ENCODE results near the gene SELL.

DNA sequence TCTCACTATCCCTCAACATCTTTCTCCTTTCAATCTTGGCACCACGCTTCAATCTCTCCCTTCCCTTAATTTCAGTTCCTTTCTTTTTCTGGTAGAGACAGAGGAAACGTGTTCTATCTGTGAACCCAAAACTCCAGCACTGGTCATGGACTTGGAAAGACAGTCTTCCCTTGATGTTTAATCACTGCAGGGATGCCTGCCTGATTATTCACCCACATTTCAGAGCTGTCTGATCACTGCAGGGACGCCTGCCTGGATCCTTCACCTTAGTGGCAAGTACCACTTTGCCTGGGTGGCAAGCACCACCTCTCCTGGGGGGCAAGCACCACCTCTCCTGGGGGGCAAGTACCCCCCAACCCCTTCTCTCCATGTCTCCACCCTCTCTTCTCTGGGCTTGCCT, 27.8 kb downstream of the SELL start:
- TF ChIP-seq, protein P1, sequence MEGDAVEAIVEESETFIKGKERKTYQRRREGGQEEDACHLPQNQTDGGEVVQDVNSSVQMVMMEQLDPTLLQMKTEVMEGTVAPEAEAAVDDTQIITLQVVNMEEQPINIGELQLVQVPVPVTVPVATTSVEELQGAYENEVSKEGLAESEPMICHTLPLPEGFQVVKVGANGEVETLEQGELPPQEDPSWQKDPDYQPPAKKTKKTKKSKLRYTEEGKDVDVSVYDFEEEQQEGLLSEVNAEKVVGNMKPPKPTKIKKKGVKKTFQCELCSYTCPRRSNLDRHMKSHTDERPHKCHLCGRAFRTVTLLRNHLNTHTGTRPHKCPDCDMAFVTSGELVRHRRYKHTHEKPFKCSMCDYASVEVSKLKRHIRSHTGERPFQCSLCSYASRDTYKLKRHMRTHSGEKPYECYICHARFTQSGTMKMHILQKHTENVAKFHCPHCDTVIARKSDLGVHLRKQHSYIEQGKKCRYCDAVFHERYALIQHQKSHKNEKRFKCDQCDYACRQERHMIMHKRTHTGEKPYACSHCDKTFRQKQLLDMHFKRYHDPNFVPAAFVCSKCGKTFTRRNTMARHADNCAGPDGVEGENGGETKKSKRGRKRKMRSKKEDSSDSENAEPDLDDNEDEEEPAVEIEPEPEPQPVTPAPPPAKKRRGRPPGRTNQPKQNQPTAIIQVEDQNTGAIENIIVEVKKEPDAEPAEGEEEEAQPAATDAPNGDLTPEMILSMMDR (IDR thresholded peaks at IDR 0.05 in 2 of 3, conservative IDR thresholded peaks at IDR 0.05 in 1 of 3; ENCODE audit: control insufficient read depth in 2 of 3, extremely low read depth in 1 of 3, insufficient read depth in 1 of 3, low read depth in 3 of 3, low read length in 3 of 3): no peak
- no peak for TF ChIP-seq BMI1 (IDR thresholded peaks at IDR 0.05; ENCODE audit: borderline replicate concordance)
- TF ChIP-seq EZH2 (IDR thresholded peaks at IDR 0.05; ENCODE audit: borderline replicate concordance, control insufficient read depth, low read depth, low read length): no peak
- TF ChIP-seq FOXM1 (IDR thresholded peaks at IDR 0.05; ENCODE audit: low read depth, low read length): no peak
- TF ChIP-seq CEBPB (IDR thresholded peaks at IDR 0.05; ENCODE audit: borderline replicate concordance in 1 of 2, low read depth in 2 of 2, low read length in 2 of 2): no peak
- no peak for TF ChIP-seq CHD1 (IDR thresholded peaks at IDR 0.05; ENCODE audit: low read depth, low read length)
- no peak for TF ChIP-seq POLR2AphosphoS5 (IDR thresholded peaks at IDR 0.05; ENCODE audit: low read length)
- TF ChIP-seq TCF12 (IDR thresholded peaks at IDR 0.05; ENCODE audit: low read depth, low read length): no peak
- no peak for TF ChIP-seq CHD2 (IDR thresholded peaks at IDR 0.05; ENCODE audit: borderline replicate concordance, low read depth, low read length)
- TF ChIP-seq EP300 (IDR thresholded peaks at IDR 0.05; ENCODE audit: borderline replicate concordance in 1 of 2, control insufficient read depth in 1 of 2, low read depth in 2 of 2, low read length in 2 of 2): no peak
- TF ChIP-seq, protein P2, sequence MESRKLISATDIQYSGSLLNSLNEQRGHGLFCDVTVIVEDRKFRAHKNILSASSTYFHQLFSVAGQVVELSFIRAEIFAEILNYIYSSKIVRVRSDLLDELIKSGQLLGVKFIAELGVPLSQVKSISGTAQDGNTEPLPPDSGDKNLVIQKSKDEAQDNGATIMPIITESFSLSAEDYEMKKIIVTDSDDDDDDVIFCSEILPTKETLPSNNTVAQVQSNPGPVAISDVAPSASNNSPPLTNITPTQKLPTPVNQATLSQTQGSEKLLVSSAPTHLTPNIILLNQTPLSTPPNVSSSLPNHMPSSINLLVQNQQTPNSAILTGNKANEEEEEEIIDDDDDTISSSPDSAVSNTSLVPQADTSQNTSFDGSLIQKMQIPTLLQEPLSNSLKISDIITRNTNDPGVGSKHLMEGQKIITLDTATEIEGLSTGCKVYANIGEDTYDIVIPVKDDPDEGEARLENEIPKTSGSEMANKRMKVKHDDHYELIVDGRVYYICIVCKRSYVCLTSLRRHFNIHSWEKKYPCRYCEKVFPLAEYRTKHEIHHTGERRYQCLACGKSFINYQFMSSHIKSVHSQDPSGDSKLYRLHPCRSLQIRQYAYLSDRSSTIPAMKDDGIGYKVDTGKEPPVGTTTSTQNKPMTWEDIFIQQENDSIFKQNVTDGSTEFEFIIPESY (IDR thresholded peaks at IDR 0.05): no peak

All from GM12878 (cell line).